ENCODE measurements around the gene SAMD10.

The SAMD10 gene

GRCh38 chr20:63956664-63957003, 22.8 kb downstream of the SAMD10 start:
- no peak for DNase-seq (ENCODE audit: low read depth, low spot score)

GRCh38 chr20:63955827-63956663, 23.4 kb downstream of the SAMD10 start, which contains the start of gene UCKL1:
UCKL1 (minus strand) TSS chr20:63956416; CDS start chr20:63956372, 44 bp downstream.
- peak; percentile 97 for DNase-seq (ENCODE audit: low read depth, low spot score)

GRCh38 chr20:63955281-63955826, 24.1 kb downstream of the SAMD10 start:
- DNase-seq (ENCODE audit: low read depth, low spot score) = peak; percentile 62

- no peak for DNase-seq (ENCODE audit: low read depth, low spot score)
Measured at GRCh38 chr20:63953764-63954429, 25.5 kb downstream of the SAMD10 start.

GRCh38 chr20:63952769-63953168, 26.7 kb downstream of the SAMD10 start:
- DNase-seq (ENCODE audit: low read depth, low spot score) = no peak

GRCh38 chr20:63952210-63952535, 27.3 kb downstream of the SAMD10 start:
- no peak for DNase-seq (ENCODE audit: low read depth, low spot score)

GRCh38 chr20:63951398-63952209, 27.8 kb downstream of the SAMD10 start:
- no peak for DNase-seq (ENCODE audit: low read depth, low spot score)

- no peak for DNase-seq (ENCODE audit: low read depth, low spot score)
Measured at GRCh38 chr20:63950701-63951397, 28.6 kb downstream of the SAMD10 start.

GRCh38 chr20:63947638-63948456, 31.6 kb downstream of the SAMD10 start:
- DNase-seq (ENCODE audit: low read depth, low spot score) = no peak

- no peak for DNase-seq (ENCODE audit: low read depth, low spot score)
Measured at GRCh38 chr20:63946986-63947637, 32.3 kb downstream of the SAMD10 start.

GRCh38 chr20:63945921-63946920, 33.2 kb downstream of the SAMD10 start:
- no peak for DNase-seq (ENCODE audit: low read depth, low spot score)

- no peak for DNase-seq (ENCODE audit: low read depth, low spot score)
Measured at GRCh38 chr20:63945031-63945658, 34.3 kb downstream of the SAMD10 start.

- no peak for DNase-seq (ENCODE audit: low read depth, low spot score)
Measured at GRCh38 chr20:63944078-63944941, 35.1 kb downstream of the SAMD10 start.

- DNase-seq (ENCODE audit: low read depth, low spot score) = no peak
Measured at GRCh38 chr20:63943808-63944077, 35.7 kb downstream of the SAMD10 start.

GRCh38 chr20:63942969-63943807, 36.3 kb downstream of the SAMD10 start:
- no peak for DNase-seq (ENCODE audit: low read depth, low spot score)

GRCh38 chr20:63942250-63942951, 37.0 kb downstream of the SAMD10 start:
- DNase-seq (ENCODE audit: low read depth, low spot score) = no peak

Data from astrocyte of the hippocampus (primary cell).